Uterus (tissue), 2 donors: ENCODE measurements around the gene PRKACA.

Experiments
- CTCF ChIP-seq, 4 experiments: fragments of 200-600 bp in 2 of 4; fragments of 450-650 bp in 2 of 4; sonication (generic) in 2 of 4; IDR thresholded peaks; one replicate each; pipeline ENCODE4 v1.5.1; 2016 to 2019; ENCODE audit warnings: antibody characterized with exemption in 4 of 4, mild to moderate bottlenecking in 2 of 4, moderate library complexity in 1 of 4
- POLR2A ChIP-seq, 2 donors: fragments of 450-650 bp; IDR thresholded peaks; one replicate each; pipeline ENCODE4 v1.6.1; 2016; ENCODE audit warnings: antibody characterized with exemption in 2 of 2, mild to moderate bottlenecking in 1 of 2, moderate library complexity in 1 of 2

DNA sequence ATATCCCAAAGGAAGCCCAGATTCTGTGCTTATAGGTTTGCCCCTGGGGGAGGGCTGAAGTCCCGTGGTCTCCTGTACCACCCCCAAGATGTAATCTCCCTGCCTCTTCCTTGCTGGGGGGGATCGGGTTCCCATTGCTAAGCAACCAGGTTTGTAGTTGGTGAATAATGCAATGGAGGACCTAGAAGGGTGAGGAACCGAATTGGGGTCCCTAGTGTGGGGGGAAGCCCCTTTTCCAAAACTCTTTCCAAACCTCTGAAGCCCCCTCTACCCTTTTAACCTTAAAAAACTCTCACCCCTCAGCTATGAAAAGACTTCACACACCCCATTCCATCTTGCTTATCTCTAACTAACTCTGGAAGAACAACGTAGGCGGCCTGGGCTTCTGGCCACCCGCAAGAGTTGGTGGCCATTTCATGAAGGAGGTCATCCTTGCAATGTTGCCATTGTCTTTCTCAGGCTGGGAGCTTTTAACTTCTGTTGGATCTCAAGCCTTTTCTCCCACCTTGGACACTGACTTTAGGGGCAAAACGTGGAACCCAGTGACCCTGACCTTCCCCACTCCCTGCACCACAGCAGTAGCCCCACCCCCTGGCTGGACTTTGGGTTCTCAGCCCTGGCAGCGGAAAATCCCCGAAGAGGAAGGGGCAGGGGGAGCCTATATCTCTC, 56.3 kb downstream of the PRKACA start:
- TF ChIP-seq CTCF (IDR thresholded peaks at IDR 0.05): no peak
- TF ChIP-seq POLR2A (IDR thresholded peaks at IDR 0.05): no peak
